PC-9 (cell line): ENCODE data around the gene SLC4A4.

ENCODE experiments used
- EZH2 ChIP-seq: fragments of 200-600 bp; sonication (generic); IDR thresholded peaks from 2 replicates; pipeline ENCODE4 v1.8.0; 2017; ENCODE audit warnings: antibody characterized with exemption, low read depth
- TF ChIP-seq, protein P1 (sequence below): fragments of 200-600 bp; sonication (generic); conservative IDR thresholded peaks from 2 replicates; pipeline ENCODE4 v1.6.1; 2017; ENCODE audit warnings: mixed run types, antibody characterized with exemption, mild to moderate bottlenecking, moderate library complexity

DNA sequence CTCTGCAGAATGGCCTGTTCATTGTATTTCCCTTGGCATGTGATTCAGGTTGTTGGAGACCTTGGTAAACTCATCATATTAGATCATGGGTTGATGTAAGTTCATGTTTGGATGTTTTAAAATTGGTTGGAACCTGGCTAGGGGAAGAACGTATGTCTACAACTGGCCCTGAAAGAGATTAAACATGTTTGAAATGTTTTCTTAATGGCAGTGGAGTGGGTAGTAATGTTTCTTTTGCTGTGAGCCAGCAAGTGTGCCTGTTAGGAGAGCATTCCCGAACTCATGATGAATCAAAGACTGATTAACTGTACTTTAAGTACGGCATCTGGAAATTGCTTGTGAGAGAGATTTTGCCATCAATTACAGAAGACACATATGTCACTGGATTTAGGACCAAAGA is 44.5 kb upstream of the SLC4A4 start:
- TF ChIP-seq, protein P1, sequence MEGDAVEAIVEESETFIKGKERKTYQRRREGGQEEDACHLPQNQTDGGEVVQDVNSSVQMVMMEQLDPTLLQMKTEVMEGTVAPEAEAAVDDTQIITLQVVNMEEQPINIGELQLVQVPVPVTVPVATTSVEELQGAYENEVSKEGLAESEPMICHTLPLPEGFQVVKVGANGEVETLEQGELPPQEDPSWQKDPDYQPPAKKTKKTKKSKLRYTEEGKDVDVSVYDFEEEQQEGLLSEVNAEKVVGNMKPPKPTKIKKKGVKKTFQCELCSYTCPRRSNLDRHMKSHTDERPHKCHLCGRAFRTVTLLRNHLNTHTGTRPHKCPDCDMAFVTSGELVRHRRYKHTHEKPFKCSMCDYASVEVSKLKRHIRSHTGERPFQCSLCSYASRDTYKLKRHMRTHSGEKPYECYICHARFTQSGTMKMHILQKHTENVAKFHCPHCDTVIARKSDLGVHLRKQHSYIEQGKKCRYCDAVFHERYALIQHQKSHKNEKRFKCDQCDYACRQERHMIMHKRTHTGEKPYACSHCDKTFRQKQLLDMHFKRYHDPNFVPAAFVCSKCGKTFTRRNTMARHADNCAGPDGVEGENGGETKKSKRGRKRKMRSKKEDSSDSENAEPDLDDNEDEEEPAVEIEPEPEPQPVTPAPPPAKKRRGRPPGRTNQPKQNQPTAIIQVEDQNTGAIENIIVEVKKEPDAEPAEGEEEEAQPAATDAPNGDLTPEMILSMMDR, result no peak
- TF ChIP-seq EZH2, result no peak
